PC-9 (cell line): ENCODE measurements around the gene FEM1C.

Experiments used
- CTCF ChIP-seq: fragments of 200-600 bp; sonication (generic); conservative IDR thresholded peaks from 2 replicates; pipeline ENCODE4 v1.6.1; 2017; ENCODE audit warnings: mixed run types, antibody characterized with exemption, mild to moderate bottlenecking, moderate library complexity
- EZH2 ChIP-seq: fragments of 200-600 bp; sonication (generic); IDR thresholded peaks from 2 replicates; pipeline ENCODE4 v1.8.0; 2017; ENCODE audit warnings: antibody characterized with exemption, low read depth

GRCh38 chr5:115585265-115585664 is 40.7 kb upstream of the FEM1C start:
- TF ChIP-seq CTCF (no peak), EZH2 (no peak)
